ENCODE measurements around the gene PCDHGC5.

- TF ChIP-seq CTCF (IDR thresholded peaks at IDR 0.05; ENCODE audit: insufficient read depth, low read depth, low read length): no peak
- TF ChIP-seq EZH2 (IDR thresholded peaks at IDR 0.05; ENCODE audit: insufficient read depth, low read length): no peak
Measured at GRCh38 chr5:141518618-141519015, 29.7 kb downstream of the PCDHGC5 start.
